Measurements from ENCODE around the gene CACNG4.

GRCh38 chr17:66920435-66920834 lies 44.1 kb upstream of the CACNG4 start:
- TF ChIP-seq POLR2A (IDR thresholded peaks at IDR 0.05; ENCODE audit: low read length) (no peak), GATA1 (IDR thresholded peaks at IDR 0.05; ENCODE audit: low read depth, low read length) (no peak)

All from erythroblast (primary cell).